Liver (tissue), 2 donors: ENCODE measurements around the gene FLT3LG.

Experiments used
- YY1 ChIP-seq: IDR thresholded peaks from 2 replicates; pipeline ENCODE4 v1.6.1; 2016; ENCODE audit warnings: antibody characterized with exemption, mild to moderate bottlenecking
- TF ChIP-seq, protein P1 (sequence below): fragments of 150-350 bp; IDR thresholded peaks from 2 replicates; pipeline ENCODE4 v1.5.1; 2017; ENCODE audit warnings: improper control_type of control experiment, low read depth, low read length; ENCODE audit not compliant: missing input control
- TF ChIP-seq, protein P2 (sequence below): IDR thresholded peaks from 2 replicates; pipeline ENCODE4 v1.6.1; 2016; ENCODE audit warnings: antibody characterized with exemption
- donor health status: healthy.

DNA sequence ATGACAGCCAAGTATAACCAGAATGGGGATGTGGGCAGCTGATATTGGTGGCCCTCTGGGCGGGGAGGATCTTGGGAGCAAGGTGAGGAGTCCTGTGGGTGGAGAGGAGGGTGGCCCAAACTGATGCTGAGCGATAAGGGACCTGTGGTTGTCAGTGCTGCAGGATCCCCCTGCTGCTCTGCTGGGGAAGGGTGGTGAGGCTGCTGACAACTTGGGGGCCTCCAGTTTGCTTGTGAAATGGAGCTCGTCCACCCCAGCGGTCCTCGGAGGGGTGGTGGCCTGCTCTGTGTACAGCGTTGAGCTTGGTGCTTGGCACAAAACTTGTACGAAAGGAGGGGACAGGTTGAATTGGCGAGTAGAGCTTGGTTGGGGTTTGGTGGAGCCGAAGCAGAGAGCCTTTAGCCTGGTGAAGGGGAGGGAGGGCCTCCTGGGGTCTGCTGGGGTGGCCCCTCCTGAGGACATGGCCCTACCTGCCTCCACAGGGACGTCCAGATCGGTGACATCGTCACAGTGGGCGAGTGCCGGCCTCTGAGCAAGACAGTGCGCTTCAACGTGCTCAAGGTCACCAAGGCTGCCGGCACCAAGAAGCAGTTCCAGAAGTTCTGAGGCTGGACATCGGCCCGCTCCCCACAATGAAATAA lies 25.1 kb downstream of the FLT3LG start:
- TF ChIP-seq, protein P1, sequence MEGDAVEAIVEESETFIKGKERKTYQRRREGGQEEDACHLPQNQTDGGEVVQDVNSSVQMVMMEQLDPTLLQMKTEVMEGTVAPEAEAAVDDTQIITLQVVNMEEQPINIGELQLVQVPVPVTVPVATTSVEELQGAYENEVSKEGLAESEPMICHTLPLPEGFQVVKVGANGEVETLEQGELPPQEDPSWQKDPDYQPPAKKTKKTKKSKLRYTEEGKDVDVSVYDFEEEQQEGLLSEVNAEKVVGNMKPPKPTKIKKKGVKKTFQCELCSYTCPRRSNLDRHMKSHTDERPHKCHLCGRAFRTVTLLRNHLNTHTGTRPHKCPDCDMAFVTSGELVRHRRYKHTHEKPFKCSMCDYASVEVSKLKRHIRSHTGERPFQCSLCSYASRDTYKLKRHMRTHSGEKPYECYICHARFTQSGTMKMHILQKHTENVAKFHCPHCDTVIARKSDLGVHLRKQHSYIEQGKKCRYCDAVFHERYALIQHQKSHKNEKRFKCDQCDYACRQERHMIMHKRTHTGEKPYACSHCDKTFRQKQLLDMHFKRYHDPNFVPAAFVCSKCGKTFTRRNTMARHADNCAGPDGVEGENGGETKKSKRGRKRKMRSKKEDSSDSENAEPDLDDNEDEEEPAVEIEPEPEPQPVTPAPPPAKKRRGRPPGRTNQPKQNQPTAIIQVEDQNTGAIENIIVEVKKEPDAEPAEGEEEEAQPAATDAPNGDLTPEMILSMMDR: no peak
- no peak for TF ChIP-seq YY1
- TF ChIP-seq, protein P2, sequence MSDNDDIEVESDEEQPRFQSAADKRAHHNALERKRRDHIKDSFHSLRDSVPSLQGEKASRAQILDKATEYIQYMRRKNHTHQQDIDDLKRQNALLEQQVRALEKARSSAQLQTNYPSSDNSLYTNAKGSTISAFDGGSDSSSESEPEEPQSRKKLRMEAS: no peak
